GM10266 (cell line): ENCODE measurements around the gene ATP6V0D1.
A peak's percentile ranks its signal among the peaks of the same experiment; 100 is the strongest.

Experiments used
- DNase-seq: peaks from one replicate; pipeline ENCODE4 v3.0.0; 2012; ENCODE audit errors: extremely low spot score
- TF ChIP-seq, protein P1 (sequence below): IDR thresholded peaks from 2 replicates; pipeline ENCODE4 v1.5.1; 2012; ENCODE audit warnings: mild to moderate bottlenecking, low read depth; ENCODE audit not compliant: control insufficient read depth, insufficient read depth; ENCODE audit errors: missing control alignments

Gene ATP6V0D1

DNA sequence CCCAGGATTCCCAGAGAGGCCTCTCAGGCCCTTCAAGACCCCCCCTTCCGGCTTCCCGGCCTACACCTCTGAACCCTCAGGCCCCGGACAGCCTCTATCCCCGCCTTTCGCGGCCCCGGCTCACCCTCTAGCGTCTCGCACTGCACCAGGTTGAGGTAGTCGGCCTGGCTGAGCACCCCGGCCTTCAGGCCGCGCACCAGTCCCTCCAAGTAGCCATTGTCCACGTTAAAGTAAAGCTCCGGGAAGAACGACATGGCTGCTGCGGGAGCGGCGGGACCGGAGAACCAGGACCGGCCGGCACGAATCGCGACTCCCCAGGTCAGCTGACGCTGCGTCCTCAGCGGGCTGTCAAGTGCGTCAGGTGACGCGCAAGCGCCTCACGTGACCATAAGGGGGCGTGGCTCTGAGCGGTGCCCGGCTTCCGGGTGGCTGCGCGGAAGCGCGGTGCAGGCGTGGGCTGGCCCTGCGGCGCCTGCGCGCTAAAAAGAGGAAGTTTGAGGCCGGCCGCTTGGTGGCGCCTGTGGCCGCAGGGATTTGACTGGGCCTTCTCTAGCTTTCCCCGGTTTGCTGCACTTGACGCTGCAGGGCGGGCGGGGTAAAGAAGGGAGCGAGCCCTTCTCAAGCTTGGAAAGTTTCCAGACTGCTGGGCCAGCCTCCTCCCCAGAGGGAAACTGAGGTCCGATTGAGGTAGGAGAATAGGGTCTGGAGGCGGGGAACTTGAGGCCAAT is at the start of gene ATP6V0D1:
ATP6V0D1 (minus strand) TSS at position 325 of the 728 bp plus-strand sequence; CDS start at position 254, 71 bp downstream.
- DNase-seq: peak; percentile 95
- TF ChIP-seq, protein P1, sequence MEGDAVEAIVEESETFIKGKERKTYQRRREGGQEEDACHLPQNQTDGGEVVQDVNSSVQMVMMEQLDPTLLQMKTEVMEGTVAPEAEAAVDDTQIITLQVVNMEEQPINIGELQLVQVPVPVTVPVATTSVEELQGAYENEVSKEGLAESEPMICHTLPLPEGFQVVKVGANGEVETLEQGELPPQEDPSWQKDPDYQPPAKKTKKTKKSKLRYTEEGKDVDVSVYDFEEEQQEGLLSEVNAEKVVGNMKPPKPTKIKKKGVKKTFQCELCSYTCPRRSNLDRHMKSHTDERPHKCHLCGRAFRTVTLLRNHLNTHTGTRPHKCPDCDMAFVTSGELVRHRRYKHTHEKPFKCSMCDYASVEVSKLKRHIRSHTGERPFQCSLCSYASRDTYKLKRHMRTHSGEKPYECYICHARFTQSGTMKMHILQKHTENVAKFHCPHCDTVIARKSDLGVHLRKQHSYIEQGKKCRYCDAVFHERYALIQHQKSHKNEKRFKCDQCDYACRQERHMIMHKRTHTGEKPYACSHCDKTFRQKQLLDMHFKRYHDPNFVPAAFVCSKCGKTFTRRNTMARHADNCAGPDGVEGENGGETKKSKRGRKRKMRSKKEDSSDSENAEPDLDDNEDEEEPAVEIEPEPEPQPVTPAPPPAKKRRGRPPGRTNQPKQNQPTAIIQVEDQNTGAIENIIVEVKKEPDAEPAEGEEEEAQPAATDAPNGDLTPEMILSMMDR: peak; percentile 91

DNA sequence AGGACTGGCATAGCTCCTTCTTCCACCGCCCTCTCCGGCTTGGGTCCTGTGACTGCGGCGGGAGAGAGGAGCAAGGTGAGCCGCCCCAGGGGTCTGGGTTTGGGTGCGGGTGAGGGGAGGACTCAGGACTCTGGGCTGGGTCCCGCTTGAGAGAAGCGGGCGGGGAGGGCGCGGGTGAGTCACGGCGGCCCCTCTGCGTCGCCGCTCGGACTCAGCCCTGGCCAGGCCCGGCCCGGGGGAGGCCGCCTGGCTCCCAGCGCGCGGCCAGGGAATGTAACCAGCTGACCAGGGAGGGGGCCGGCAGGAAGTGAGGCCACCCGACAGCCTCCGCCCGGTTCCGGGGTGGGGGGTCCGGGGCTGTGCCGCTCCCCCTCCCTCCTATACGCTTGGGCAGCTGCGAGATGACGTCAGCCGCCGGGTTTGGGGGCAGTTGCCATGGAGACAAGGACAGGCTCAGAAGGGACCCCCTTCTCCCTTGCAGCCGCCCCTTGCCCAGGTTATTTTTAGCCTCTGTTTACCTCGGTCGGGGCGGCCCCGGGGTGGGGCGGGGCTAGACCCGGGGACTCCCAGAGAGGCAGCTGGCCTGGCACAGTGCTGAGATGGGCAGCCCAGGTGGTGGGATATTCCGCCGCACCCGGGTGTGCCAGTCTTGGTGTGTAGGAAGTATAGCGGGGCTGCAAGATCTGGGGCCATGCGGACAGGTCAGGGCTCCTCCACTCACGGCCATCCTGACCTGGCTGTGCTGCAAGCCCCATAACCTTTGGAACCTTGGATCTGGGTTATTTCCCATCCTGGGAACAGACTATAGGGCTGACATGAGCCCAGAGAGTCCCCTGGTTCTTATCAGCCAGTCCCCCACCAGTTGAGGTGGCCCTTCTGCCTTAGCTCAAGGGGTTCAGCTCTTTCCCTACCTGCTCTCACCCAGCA is 49.3 kb upstream of the ATP6V0D1 start:
- DNase-seq: peak; percentile 82
- TF ChIP-seq, protein P1: no peak

DNA sequence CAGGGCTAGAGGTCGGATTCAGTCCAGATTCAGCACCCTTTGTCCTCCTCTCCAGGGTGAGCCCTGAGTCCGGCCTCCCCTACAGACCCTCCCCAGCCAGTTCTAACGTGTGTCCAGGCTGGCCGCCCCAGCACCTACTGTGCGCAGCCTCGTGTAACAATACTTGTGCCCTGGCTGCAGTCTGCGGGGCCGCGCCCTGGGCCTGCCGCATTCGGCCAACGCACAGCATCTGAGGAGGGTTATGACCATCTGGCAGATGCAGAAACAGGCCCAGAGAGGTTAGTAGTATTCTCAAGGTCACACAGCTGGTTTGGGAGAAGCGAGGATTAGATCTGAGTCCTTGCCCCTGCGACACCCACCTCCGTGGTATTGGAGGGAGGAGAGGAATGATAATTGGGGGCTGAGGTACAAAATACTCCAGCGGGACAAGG is 48.6 kb upstream of the ATP6V0D1 start:
- DNase-seq: no peak
- TF ChIP-seq, protein P1: no peak

DNA sequence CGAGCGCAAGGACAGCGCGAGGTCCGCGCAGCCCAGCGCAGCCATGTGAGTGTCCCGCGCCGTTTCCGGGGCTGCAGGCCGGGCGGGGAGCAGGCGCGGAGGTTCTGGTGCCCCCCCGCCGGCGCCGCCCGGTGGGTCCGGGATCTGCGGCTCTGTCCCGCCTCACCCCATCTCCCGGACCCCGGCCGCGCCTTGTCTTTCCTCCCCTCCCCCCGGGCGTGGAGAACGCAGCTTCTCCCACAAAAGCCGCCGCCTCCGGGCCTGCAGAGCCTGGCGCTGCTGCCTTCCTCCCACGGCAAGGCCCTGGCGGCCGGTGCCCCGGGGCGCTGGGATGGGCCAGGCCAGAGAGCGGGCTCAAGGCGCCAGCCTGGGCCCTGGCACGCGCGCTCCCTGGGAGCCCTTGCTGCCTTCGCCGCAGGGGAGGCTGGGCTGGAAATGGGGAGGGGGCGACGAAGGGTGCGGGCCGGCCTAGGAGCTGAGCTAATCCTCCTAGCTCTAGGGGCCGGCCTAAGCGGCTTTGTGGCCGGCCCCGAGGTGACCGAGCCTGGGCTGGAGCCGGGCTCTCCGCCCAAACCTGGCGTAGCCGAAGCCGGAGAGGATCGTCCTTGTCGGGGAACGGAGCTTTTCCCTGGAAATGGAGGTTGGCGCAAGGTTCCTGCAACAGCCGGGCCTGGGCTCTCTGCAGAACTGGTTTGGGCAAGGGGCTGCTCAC is 48.1 kb upstream of the ATP6V0D1 start:
- peak; percentile 71 for DNase-seq
- TF ChIP-seq, protein P1: no peak

DNA sequence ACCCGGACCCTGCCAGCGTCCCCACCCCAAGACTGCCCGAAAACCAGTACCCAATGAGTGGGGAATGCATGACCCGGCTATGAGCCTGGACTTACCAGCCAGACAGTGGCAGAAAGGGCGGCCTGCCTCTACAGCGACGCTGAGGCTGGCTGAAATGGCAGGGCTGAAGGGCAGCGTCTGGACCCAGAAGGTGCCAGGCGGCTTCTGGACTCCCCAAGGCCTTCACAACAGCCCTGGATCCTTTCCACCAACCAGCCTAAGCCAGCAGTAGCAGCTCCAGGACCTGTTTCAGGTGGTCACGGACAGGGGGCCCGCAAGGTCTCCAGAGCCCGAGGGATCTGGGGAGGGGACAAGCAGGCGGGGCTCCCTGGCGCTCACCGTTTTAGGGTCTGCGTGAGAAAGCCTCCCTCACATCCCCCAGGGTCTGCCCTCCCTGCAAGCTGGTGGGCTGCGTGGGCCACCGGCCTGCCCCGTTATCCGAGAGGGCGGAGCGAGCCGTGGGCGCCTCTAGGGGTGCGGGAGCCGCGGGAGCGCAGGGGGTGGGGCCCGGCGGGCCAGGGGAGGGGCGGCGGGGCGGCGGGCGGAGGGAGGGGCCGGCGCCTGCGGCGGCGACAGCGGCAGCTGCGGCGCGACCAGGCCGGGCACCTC is 47.4 kb upstream of the ATP6V0D1 start, which contains the start of gene RIPOR1:
RIPOR1 (plus strand) TSS at position 608 of the 648 bp plus-strand sequence. CDS start 9,618 bp downstream, outside the sequence.
- peak; percentile 86 for DNase-seq
- TF ChIP-seq, protein P1: no peak

DNA sequence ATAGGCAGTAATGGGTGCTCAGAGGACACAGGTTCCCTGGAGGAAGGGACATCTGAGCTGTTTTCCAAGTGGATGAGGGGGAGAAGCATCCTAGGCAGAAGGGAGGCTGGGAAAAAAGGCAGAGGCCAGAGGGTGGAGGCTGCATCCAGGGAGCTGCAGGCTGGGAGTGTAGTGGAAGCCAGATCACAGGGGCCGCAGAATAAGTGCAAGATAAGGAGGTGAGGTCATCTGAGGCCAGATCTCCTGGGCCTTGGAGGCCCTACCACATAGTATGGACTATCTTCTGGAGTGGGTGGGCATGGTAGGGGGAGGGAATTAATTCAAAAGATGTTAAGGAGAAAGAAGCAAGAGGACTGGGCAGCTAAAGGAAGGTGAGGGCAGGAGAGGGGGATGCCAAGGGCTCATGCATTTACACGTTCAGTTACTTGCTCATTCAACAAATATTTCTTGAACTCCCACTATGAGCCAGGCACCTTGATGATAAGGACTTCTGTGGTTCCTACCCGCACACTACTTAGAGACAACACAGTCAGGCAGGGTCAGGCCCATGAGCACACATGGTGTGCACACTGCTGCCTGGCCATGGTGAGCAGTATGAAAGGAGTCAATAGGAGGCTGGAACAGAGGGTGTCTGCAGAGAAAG is 45.3 kb upstream of the ATP6V0D1 start:
- TF ChIP-seq, protein P1: no peak
- no peak for DNase-seq
